ENCODE measurements around the gene C1QL2.
A peak's percentile ranks its signal among the peaks of the same experiment; 100 is the strongest.

C1QL2 gene

GRCh38 chr2:119137502-119137901 lies 21.0 kb downstream of the C1QL2 start:
- peak; percentile 11 for DNase-seq (ENCODE audit: low read depth)

GRCh38 chr2:119136872-119137271 lies 21.7 kb downstream of the C1QL2 start:
- DNase-seq (ENCODE audit: low read depth): no peak

GRCh38 chr2:119136093-119136492 lies 22.5 kb downstream of the C1QL2 start:
- peak; percentile 23 for DNase-seq (ENCODE audit: low read depth)

GRCh38 chr2:119134775-119135174 lies 23.8 kb downstream of the C1QL2 start:
- DNase-seq (ENCODE audit: low read depth): no peak

- DNase-seq (ENCODE audit: low read depth): peak; percentile 39
Measured at GRCh38 chr2:119126650-119127049, 31.9 kb downstream of the C1QL2 start.

GRCh38 chr2:119123389-119123788 lies 35.2 kb downstream of the C1QL2 start:
- DNase-seq (ENCODE audit: low read depth): no peak

GRCh38 chr2:119122663-119123062 lies 35.9 kb downstream of the C1QL2 start:
- no peak for DNase-seq (ENCODE audit: low read depth)

GRCh38 chr2:119119999-119120756 lies 38.4 kb downstream of the C1QL2 start:
- DNase-seq (ENCODE audit: low read depth): no peak

- no peak for DNase-seq (ENCODE audit: low read depth)
Measured at GRCh38 chr2:119119076-119119785, 39.3 kb downstream of the C1QL2 start.

- DNase-seq (ENCODE audit: low read depth): no peak
Measured at GRCh38 chr2:119117891-119118882, 40.4 kb downstream of the C1QL2 start.

- no peak for DNase-seq (ENCODE audit: low read depth)
Measured at GRCh38 chr2:119117408-119117807, 41.1 kb downstream of the C1QL2 start.

GRCh38 chr2:119116411-119117295 lies 41.9 kb downstream of the C1QL2 start:
- DNase-seq (ENCODE audit: low read depth): no peak

GRCh38 chr2:119114266-119114665 lies 44.3 kb downstream of the C1QL2 start:
- no peak for DNase-seq (ENCODE audit: low read depth)

GRCh38 chr2:119113489-119113770 lies 45.1 kb downstream of the C1QL2 start:
- no peak for DNase-seq (ENCODE audit: low read depth)

- no peak for DNase-seq (ENCODE audit: low read depth)
Measured at GRCh38 chr2:119112770-119113488, 45.6 kb downstream of the C1QL2 start.

GRCh38 chr2:119112230-119112629 lies 46.3 kb downstream of the C1QL2 start:
- no peak for DNase-seq (ENCODE audit: low read depth)

- peak; percentile 3 for DNase-seq (ENCODE audit: low read depth)
Measured at GRCh38 chr2:119111115-119111975, 47.2 kb downstream of the C1QL2 start.

- DNase-seq (ENCODE audit: low read depth): peak; percentile 13
Measured at GRCh38 chr2:119109866-119110265, 48.7 kb downstream of the C1QL2 start.

GRCh38 chr2:119108186-119108585 lies 50.4 kb downstream of the C1QL2 start:
- DNase-seq (ENCODE audit: low read depth): no peak

Measured in ELR (cell line).